IMR-90 (cell line): Measurements from ENCODE around the gene CUL1. TPM values are rescaled to one million over a fixed set of nuclear protein-coding genes. Genes with fewer than 3 reads are reported as not detected.

Source experiments
- ATAC-seq: fragments of 200-7000 bp; cut with Tn5 transposase; 2 replicates; pipeline ENCODE4 v1.9.1; 2020; ENCODE audit warnings: low read depth, mild to moderate bottlenecking, moderate library complexity
- BruUV-seq: library from RNA; stranded (reverse); fragments of 400-500 nt; replicated peaks from 2 replicates; lab custom pipeline; 2021; lab: Mats Ljungman, UMichigan
- CTCF ChIA-PET: fragments of 300-600 bp; formaldehyde crosslinking; extraction: SDS; loops from one replicate; lab custom pipeline; 2021; ENCODE audit warnings: antibody characterized with exemption; lab: Yijun Ruan, JAX
- POLR2A ChIA-PET: fragments of 300-600 bp; sonication (Branson Sonifier 250); formaldehyde crosslinking; loops from one replicate; lab custom pipeline; 2022; ENCODE audit warnings: antibody characterized with exemption; ENCODE audit not compliant: unreplicated experiment; lab: Charles Lee
- DNase-seq: peaks from one replicate; pipeline ENCODE4 v3.0.0; 2013
- H2AFZ ChIP-seq: replicated peaks from 2 replicates; pipeline ENCODE3; 2013; ENCODE audit warnings: low read length, mild to moderate bottlenecking; ENCODE audit not compliant: poor library complexity
- H2AK5ac ChIP-seq: 2 replicates; pipeline ENCODE4 v1.6.1; 2013; ENCODE audit warnings: low read depth, low read length, inconsistent platforms
- H2AK9ac ChIP-seq: replicated peaks from 2 replicates; pipeline ENCODE3; 2013; ENCODE audit warnings: mild to moderate bottlenecking, low read depth, low read length, moderate library complexity; ENCODE audit not compliant: poor library complexity
- H2BK120ac ChIP-seq: 2 replicates; pipeline ENCODE4 v1.6.1; 2013; ENCODE audit warnings: low read depth, low read length, inconsistent platforms
- H2BK15ac ChIP-seq: 3 replicates; pipeline ENCODE4 v1.6.1; 2013; ENCODE audit warnings: low read depth, low read length, inconsistent platforms
- H2BK20ac ChIP-seq: 2 replicates; pipeline ENCODE4 v1.6.1; 2013; ENCODE audit warnings: low read depth, mild to moderate bottlenecking, inconsistent platforms, low read length, moderate library complexity
- H2BK5ac ChIP-seq: 2 replicates; pipeline ENCODE4 v1.6.1; 2013; ENCODE audit warnings: mild to moderate bottlenecking, low read depth, low read length, inconsistent platforms; ENCODE audit not compliant: poor library complexity, severe bottlenecking
- H3K14ac ChIP-seq: replicated peaks from 2 replicates; pipeline ENCODE4 v1.6.1; 2013; ENCODE audit warnings: low read depth, low read length, inconsistent platforms
- H3K18ac ChIP-seq: 2 replicates; pipeline ENCODE4 v1.6.1; 2013; ENCODE audit warnings: low read depth, low read length, control low read depth
- H3K23ac ChIP-seq: 2 replicates; pipeline ENCODE4 v1.6.1; 2013; ENCODE audit warnings: low read depth, low read length, inconsistent platforms
- H3K27ac ChIP-seq: 2 replicates; pipeline ENCODE4 v1.5.1; 2013; ENCODE audit warnings: mild to moderate bottlenecking, control low read depth, low read length; ENCODE audit not compliant: insufficient read depth
- H3K27me3 ChIP-seq: 2 replicates; pipeline ENCODE4 v1.6.1; 2013; ENCODE audit warnings: low read length; ENCODE audit not compliant: control insufficient read depth, insufficient read depth
- H3K36me3 ChIP-seq: 2 replicates; pipeline ENCODE4 v1.6.1; 2013; ENCODE audit warnings: low read length, mixed read lengths; ENCODE audit not compliant: control insufficient read depth, insufficient read depth
- H3K4ac ChIP-seq: 2 replicates; pipeline ENCODE4 v1.6.1; 2013; ENCODE audit warnings: low read depth, low read length, inconsistent platforms
- H3K4me1 ChIP-seq: 2 replicates; pipeline ENCODE4 v1.6.1; 2013; ENCODE audit warnings: low read length, mixed read lengths; ENCODE audit not compliant: control insufficient read depth, insufficient read depth
- H3K4me2 ChIP-seq: 2 replicates; pipeline ENCODE4 v1.6.1; 2013; ENCODE audit warnings: low read depth, mild to moderate bottlenecking, control low read depth, low read length, moderate library complexity
- H3K4me3 ChIP-seq: 2 replicates; pipeline ENCODE4 v1.5.1; 2013; ENCODE audit warnings: low read depth, mild to moderate bottlenecking, control low read depth, low read length, moderate library complexity; ENCODE audit not compliant: insufficient read depth
- H3K56ac ChIP-seq: 2 replicates; pipeline ENCODE4 v1.6.1; 2013; ENCODE audit warnings: low read length, inconsistent platforms; ENCODE audit not compliant: insufficient read depth; ENCODE audit errors: extremely low read depth
- H3K79me1 ChIP-seq, 2 experiments: 2 replicates each; pipeline ENCODE4 v1.6.1; 2013; ENCODE audit warnings: low read length in 2 of 2, inconsistent platforms in 1 of 2, low read depth in 1 of 2
- H3K9ac ChIP-seq: 2 replicates; pipeline ENCODE4 v1.6.1; 2013; ENCODE audit warnings: low read depth, low read length, control low read depth
- H3K9me1 ChIP-seq: 2 replicates; pipeline ENCODE4 v1.6.1; 2013; ENCODE audit warnings: low read length, inconsistent platforms; ENCODE audit not compliant: insufficient read depth
- H3K9me3 ChIP-seq: 2 replicates; pipeline ENCODE4 v1.6.1; 2013; ENCODE audit warnings: low read length; ENCODE audit not compliant: control insufficient read depth, insufficient read depth
- H4K20me1 ChIP-seq: 2 replicates; pipeline ENCODE4 v1.6.1; 2013; ENCODE audit warnings: low read length, inconsistent platforms; ENCODE audit not compliant: insufficient read depth
- H4K5ac ChIP-seq: 2 replicates; pipeline ENCODE4 v1.6.1; 2013; ENCODE audit warnings: mild to moderate bottlenecking, low read depth, low read length, control low read depth
- H4K8ac ChIP-seq, 2 experiments: 2 replicates each; pipeline ENCODE4 v1.6.1; 2013; ENCODE audit warnings: low read depth in 2 of 2, low read length in 2 of 2, control low read depth in 1 of 2, inconsistent platforms in 1 of 2
- H4K91ac ChIP-seq: 2 replicates; pipeline ENCODE4 v1.6.1; 2013; ENCODE audit warnings: low read depth, low read length, inconsistent platforms; ENCODE audit not compliant: insufficient read depth
- BHLHE40 ChIP-seq: fragments of 150-350 bp; IDR thresholded peaks from 2 replicates; pipeline ENCODE4 v1.6.1; 2016; ENCODE audit warnings: mild to moderate bottlenecking, low read depth, low read length
- CEBPB ChIP-seq: IDR thresholded peaks from 2 replicates; pipeline ENCODE4 v1.6.1; 2012; ENCODE audit warnings: low read depth, low read length, improper control_type of control experiment
- CHD1 ChIP-seq: IDR thresholded peaks from 2 replicates; pipeline ENCODE4 v1.6.1; 2012; ENCODE audit warnings: low read depth, low read length, improper control_type of control experiment
- CTCF ChIP-seq: conservative IDR thresholded peaks from 2 replicates; pipeline ENCODE4 v1.5.1; 2012; ENCODE audit warnings: mild to moderate bottlenecking, low read depth, low read length, improper control_type of control experiment
- ELK1 ChIP-seq: fragments of 150-350 bp; IDR thresholded peaks from 2 replicates; pipeline ENCODE4 v1.6.1; 2016; ENCODE audit warnings: low read depth, mild to moderate bottlenecking, low read length, moderate library complexity, borderline replicate concordance
- FOS ChIP-seq: fragments of 150-350 bp; IDR thresholded peaks from 2 replicates; pipeline ENCODE4 v1.6.1; 2016; ENCODE audit warnings: low read depth, low read length
- MAFK ChIP-seq: IDR thresholded peaks from 2 replicates; pipeline ENCODE4 v1.6.1; 2012; ENCODE audit warnings: low read depth, low read length, improper control_type of control experiment
- MAZ ChIP-seq: IDR thresholded peaks from 2 replicates; pipeline ENCODE4 v1.6.1; 2012; ENCODE audit warnings: low read depth, mild to moderate bottlenecking, low read length, improper control_type of control experiment, moderate library complexity, borderline replicate concordance
- MXI1 ChIP-seq: IDR thresholded peaks from 2 replicates; pipeline ENCODE4 v1.6.1; 2012; ENCODE audit warnings: low read depth, mild to moderate bottlenecking, low read length, moderate library complexity, borderline replicate concordance
- NFE2L2 ChIP-seq: fragments of 150-350 bp; IDR thresholded peaks from 2 replicates; pipeline ENCODE4 v1.6.1; 2016; ENCODE audit warnings: low read depth, mild to moderate bottlenecking, low read length
- POLR2A ChIP-seq: IDR thresholded peaks from 2 replicates; pipeline ENCODE4 v1.6.1; 2012; ENCODE audit warnings: mild to moderate bottlenecking, low read depth, low read length
- RAD21 ChIP-seq: IDR thresholded peaks from 2 replicates; pipeline ENCODE4 v1.6.1; 2012; ENCODE audit warnings: low read length, improper control_type of control experiment
- RCOR1 ChIP-seq: IDR thresholded peaks from 2 replicates; pipeline ENCODE4 v1.6.1; 2012; ENCODE audit warnings: mild to moderate bottlenecking, low read length, improper control_type of control experiment; ENCODE audit not compliant: insufficient replicate concordance
- RFX5 ChIP-seq: IDR thresholded peaks from 2 replicates; pipeline ENCODE4 v1.8.0; 2012; ENCODE audit warnings: low read depth, mild to moderate bottlenecking, low read length, moderate library complexity
- SMC3 ChIP-seq: fragments of 150-350 bp; IDR thresholded peaks from 2 replicates; pipeline ENCODE4 v1.6.1; 2016; ENCODE audit warnings: low read depth, mild to moderate bottlenecking, antibody characterized with exemption, low read length, moderate library complexity
- USF2 ChIP-seq: fragments of 150-350 bp; IDR thresholded peaks from 2 replicates; pipeline ENCODE4 v1.6.1; 2017; ENCODE audit warnings: mild to moderate bottlenecking, antibody characterized with exemption, low read length, low read depth
- WGBS, 2 experiments: methylation state at CpG; one replicate each; pipeline versions ENCODE4 v1.1.5 to v1.1.7; 2013; ENCODE audit warnings: missing lambda C conversion rate in 2 of 2; ENCODE audit not compliant: insufficient read length in 1 of 2; ENCODE audit errors: extremely low coverage in 2 of 2; 5-methylcytosine and 5-hydroxymethylcytosine counted together
- dilution Hi-C: fragments of 300-500 bp; cut with HindIII; formaldehyde crosslinking; loops from one replicate; pipeline ENCODE4 v1.14.3; 2018; ENCODE audit warnings: low sequenced_read_pairs; ENCODE audit not compliant: unreplicated experiment
- in situ Hi-C: fragments of 300-500 bp; cut with MboI; formaldehyde crosslinking; loops from 3 replicates; pipeline ENCODE4 v1.14.3; 2019; ENCODE audit warnings: low sequenced_read_pairs, inconsistent platforms, mixed read lengths
- intact Hi-C: fragments of 100-400 bp; cut with micrococcal nuclease; formaldehyde crosslinking; loops from 2 replicates; pipeline ENCODE4 v1.10.0; 2022
- polyA plus RNA-seq, 3 experiments: library from polyadenylated mRNA; depleted of rRNA; stranded (reverse); fragments of >200 nt; gene quantifications; 2 replicates each; pipeline ENCODE4 v1.2.3, GENCODE V29; 2012; ENCODE audit warnings: low replicate concordance in 1 of 3
- total RNA-seq: library from RNA; depleted of rRNA; stranded (reverse); fragments of >200 nt; gene quantifications from 2 replicates; pipeline ENCODE4 v1.2.3, GENCODE V29; 2012

The CUL1 gene
- total and polyA plus RNA-seq, 2 of the 4 experiments (the other 2 are of a cell fraction): 44.0 to 46.2 TPM

- Histone ChIP-seq H4K91ac (no peak overlapping the region), H2AFZ (no peak overlapping the region), H3K79me1 (peaks cover 10 to 70% of the 10 kb centered on the region in 2 experiments; a peak in 3 of 4 replicates), H2BK5ac (no peak overlapping the region), H3K9ac (no peak overlapping the region), H3K4me1 (peaks cover 28% of the 10 kb centered on the region), H3K27me3 (no peaks in the 10 kb centered on the region), H3K4me3 (no peak overlapping the region), H4K20me1 (peaks cover 85% of the 10 kb centered on the region), H2BK20ac (no peak overlapping the region), H3K56ac (no peak overlapping the region), H2BK120ac (no peak overlapping the region), H3K18ac (no peak overlapping the region), H3K14ac (no peak overlapping the region), H3K9me3 (no peaks in the 10 kb centered on the region), H3K4me2 (no peak overlapping the region), H4K5ac (no peak overlapping the region), H4K8ac (no peak overlapping the region), H3K9me1 (peaks cover 30% of the 10 kb centered on the region), H3K36me3 (peaks cover 4% of the 10 kb centered on the region), H2AK5ac (no peak overlapping the region), H3K23ac (no peak overlapping the region), H2AK9ac (no peak overlapping the region), H2BK15ac (no peak overlapping the region), H3K27ac (no peak overlapping the region), H3K4ac (no peak overlapping the region)
- TF ChIP-seq RAD21 (no peak), FOS (no peak), MAFK (no peak), CEBPB (no peak), NFE2L2 (no peak), CTCF (no peak), MAZ (no peak), RFX5 (no peak), SMC3 (no peak), MXI1 (no peak), ELK1 (no peak), POLR2A (no peak), RCOR1 (no peak), USF2 (no peak), BHLHE40 (no peak), CHD1 (no peak)
- intact Hi-C loops: no loop called here
- WGBS, 2 experiments: no CpG with 5 or more reads among the region's 2 CpGs
- ChIA-PET CTCF (interaction anchor here (0.6 kb wide), 1 partner anchor 69 kb away, joined by 3 read pairs; no protein-coding TSS in a partner anchor), POLR2A (no interaction called here)
- no TSS peak for BruUV-seq
- ATAC-seq: no peak
- in situ Hi-C loops: no loop called here
- no peak for DNase-seq
- dilution Hi-C loops: no loop called here
Observed at GRCh38 chr7:148726385-148726784, 27.7 kb downstream of the CUL1 start.
